HG02943 (cell line): ENCODE data around the gene MTHFR.

Experiments
- ATAC-seq: cut with Tn5 transposase; IDR thresholded peaks from one replicate; pipeline ENCODE4 v1.9.1; 2021; ENCODE audit warnings: mild to moderate bottlenecking, low read depth, moderate library complexity; ENCODE audit not compliant: unreplicated experiment

MTHFR gene

DNA sequence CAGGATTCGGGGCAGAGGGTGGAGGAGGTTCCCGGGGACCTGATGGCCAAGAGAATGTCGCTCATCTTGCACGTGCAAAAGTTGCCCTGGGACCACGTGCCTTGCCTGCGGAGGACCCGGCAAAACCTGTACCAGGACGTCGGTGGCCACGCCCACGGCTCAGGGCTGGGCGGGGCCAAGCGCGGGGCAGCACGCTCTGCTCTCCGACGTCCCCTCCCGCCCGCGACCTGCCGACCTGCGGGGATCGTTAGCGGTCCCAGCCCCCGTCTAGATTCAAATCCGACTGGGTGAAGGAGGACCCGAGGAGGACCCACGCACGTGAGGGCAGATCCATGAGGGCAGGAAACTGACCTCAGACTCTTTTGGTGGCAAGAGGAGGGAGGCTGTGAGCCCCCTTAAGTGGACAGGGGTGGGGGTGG, 43.8 kb downstream of the MTHFR start, which contains the start of gene C1orf167:
C1orf167 (plus strand) TSS at position 206 of the 419 bp plus-strand sequence. CDS start 2,208 bp downstream, outside the sequence.
- no peak for ATAC-seq

DNA sequence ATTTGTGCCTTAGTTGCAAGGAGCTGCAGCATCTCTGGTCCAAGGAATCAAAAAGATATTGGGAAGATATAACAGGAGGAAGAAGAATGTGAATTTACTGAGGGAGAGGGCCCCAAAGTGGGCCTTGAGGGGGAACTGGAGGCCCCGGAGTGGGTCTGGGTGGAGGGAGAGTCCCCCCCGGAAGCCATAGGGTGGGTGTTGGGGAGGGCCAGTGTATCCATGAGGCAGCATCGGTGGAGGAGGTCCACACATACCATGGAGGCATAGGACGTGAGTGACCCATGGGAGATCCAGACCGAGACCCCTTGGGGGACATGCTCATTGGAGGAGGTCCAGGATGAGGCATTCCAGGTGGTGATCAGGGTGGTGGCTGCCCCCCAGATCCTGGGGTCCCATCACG, 44.5 kb downstream of the MTHFR start:
- ATAC-seq, result no peak

DNA sequence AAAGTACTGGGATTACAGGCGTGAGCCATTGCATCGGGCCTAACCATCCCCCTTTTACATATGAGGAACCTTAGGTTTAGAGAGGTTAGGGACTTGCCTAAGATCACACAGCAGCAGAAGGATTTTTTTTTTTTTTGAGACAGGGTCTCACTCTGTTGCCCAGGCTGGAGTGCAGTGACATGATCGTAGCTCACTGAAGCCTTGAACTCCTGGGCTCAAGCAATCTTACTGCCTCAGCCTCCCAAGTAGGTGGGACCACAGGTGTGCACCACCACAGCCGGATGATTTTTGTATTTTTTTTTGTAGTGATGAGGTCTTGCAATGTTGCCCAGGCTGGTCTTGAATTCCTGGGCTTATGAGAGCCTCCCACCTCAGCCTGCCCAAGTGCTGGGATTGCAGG, 46.0 kb downstream of the MTHFR start:
- no peak for ATAC-seq

DNA sequence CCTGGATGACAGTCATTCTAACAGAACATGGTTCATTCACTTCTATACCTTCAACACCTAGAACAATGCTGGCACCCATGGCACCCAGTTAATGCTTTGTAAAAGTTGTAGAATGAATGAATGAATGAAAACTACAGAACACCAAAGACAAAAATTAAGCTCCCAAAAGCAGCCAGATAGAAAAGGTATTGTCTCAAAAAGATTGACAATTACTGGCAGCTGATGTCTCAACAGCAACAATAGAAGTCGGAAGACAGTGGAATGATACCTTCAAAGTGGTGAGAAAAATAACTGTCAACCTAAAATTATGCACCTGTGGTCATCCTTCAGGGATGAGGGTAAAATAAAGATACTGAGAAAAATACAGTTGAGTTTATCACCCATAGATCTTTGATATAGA, 48.7 kb downstream of the MTHFR start:
- ATAC-seq, result no peak

DNA sequence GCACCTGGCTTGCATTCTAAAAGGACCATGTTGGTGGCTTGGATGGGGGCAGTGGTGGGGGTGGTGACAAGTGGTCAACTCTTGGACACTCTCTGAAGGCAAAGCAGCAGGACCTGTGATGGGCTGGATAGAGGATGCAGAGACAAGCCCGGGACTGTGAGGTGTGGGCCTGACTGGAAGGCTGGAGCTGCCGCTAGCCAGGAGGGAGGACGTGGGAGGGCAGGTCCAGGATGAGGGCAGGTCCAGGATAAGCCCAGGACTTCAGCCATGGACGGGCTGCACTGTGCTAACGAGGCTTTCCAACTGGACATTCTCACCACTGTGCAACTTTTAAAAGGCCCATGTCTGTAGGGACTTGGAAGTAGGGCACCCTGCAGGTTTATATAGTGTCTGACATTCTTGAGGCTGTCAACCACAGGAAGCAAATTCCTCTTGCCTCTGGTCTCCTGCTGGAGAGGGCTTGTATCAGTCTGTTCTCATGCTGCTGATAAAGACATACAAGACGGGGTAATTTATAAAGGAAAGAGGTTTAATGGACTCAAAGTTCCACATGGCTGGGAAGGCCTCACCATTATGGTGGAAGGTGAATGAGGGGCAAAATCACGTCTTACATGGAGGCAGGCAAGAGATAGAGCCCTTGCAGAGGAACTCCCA, 52.1 kb downstream of the MTHFR start:
- ATAC-seq, result no peak

DNA sequence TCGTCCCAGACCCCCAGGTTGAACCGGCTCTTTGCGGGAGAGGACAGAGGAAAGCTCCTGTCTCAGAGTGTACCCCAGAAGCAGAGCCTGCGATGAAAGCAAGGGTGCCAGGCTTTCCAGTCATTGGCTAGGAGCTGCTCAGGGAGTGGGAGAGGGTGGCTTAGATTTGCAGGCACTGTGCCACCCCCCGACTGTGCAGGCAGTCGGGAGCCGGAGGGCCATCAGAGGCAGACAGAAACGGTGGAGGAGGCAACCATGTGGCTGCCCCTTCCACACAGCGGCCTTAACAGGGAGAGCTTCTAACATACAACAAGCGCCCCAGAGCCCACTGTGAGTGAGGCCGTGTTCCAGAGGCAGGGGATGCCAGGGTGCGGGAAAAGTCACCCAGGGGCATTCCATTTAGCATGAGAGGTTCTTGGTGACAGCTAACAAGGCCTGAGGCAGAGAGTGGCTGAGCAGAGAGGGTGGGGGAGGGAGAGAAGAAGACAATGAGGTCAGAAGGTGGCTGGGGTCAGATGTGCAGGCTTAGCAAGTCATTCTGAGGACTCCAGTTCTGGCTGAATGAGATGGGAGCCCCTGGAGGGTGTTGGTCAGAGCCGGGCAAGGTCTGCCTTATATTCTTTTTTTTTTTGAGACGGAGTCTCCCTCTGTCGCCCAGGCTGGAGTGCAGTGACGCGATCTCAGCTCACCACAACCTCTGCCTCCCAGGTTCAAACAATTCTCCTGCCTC, 53.2 kb downstream of the MTHFR start:
- no peak for ATAC-seq

DNA sequence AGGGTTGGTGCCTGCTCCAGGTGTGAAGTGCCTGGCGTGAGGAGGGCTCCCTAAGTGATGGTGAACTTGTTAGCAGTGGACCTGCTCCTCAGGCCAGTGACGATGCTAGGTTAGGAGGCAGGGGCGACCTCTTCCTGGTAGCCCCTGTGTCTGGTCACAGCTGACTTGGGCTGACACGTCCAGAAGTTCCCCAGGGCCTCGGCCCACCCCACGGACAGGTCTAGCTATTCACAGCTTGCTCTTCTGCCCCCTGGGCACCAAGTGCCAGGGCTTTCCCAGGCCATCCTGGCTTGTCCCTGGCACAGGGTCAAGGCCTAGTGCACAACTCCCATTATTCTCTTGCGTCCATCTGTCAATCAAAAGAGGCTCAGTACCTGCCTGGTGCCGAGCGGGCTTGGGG, 54.7 kb downstream of the MTHFR start:
- no peak for ATAC-seq

DNA sequence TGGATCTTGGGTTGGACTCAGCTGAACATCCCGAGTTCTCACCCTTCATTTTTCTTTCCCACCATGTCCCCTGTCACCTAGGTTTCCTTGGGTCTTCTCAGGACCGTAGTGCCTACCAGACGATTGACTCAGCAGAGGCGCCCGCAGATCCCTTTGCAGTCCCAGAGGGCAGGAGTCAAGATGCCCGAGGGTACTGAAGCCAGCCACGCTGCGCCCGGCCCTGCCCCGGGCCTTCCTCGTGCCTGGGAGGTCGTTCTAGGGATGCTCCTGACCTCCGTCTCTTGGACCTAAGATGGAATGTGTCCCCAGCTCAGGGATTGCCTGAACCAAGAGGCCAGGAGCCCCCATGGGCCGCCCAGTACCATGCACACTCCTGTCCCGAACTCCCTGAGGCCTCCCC, 55.8 kb downstream of the MTHFR start:
- no peak for ATAC-seq

DNA sequence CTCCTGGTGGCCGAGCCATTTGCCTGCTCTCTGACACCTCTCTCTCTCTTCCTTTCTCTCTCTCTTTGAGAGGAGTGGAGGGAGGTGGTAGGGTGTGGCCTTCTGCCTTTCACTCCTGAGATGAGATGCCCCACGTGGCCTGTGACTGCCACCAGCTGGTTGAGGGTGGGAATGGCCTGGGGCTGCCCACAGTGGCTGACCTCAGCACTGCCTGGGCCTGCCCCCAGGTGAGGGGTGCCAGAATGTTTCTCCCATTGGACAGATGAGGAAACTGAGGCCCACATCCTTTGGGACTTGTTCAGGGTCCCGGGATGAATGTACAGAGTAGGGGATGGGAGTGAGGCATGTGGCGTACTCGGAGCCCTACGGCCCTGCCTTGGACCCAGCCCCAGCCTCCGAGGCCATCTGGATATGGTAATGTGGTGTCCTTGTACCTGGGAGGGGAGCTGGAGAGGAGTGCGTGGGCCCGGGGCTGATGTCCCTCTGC, 56.5 kb downstream of the MTHFR start:
- no peak for ATAC-seq

DNA sequence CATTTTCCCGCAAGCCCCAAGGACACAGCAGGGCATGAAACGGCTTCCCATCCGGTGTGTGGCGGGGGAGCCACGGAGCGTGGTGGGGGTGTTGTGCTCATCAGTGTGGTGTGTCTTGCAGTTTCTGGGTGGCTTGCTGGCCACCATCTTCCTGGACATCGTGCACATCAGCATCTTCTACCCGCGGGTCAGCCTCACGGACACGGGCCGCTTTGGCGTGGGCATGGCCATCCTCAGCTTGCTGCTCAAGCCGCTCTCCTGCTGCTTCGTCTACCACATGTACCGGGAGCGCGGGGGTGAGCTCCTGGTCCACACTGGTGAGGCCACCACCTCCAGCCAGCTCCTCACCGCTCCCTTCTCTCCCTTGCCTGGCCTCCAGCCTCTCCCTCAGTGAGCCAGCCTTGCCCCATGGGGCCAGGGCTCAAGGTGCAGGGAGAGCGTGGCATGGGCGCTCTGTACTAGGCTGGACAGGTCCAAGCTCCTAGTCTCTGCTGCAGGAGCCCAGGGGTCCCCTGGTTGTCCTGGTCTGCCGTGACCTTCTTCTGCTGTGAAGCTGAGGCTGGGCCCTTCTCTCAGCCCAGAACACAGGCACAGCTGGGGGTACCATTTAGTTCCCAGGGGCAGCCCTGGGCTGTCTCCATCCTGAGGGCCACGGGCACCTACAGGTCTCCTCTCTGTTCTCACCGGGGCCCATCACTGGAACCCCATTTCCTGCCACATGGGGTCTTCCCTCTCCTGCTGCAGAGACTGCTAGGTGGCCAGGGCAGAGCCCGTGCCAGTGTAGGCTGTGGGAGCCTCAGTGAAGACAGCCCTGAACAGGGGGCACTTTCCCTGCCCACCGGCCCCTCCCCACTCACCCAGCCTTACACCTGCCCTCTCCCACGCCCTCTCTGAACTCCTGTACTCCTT, 57.2 kb downstream of the MTHFR start:
- ATAC-seq, result no peak

DNA sequence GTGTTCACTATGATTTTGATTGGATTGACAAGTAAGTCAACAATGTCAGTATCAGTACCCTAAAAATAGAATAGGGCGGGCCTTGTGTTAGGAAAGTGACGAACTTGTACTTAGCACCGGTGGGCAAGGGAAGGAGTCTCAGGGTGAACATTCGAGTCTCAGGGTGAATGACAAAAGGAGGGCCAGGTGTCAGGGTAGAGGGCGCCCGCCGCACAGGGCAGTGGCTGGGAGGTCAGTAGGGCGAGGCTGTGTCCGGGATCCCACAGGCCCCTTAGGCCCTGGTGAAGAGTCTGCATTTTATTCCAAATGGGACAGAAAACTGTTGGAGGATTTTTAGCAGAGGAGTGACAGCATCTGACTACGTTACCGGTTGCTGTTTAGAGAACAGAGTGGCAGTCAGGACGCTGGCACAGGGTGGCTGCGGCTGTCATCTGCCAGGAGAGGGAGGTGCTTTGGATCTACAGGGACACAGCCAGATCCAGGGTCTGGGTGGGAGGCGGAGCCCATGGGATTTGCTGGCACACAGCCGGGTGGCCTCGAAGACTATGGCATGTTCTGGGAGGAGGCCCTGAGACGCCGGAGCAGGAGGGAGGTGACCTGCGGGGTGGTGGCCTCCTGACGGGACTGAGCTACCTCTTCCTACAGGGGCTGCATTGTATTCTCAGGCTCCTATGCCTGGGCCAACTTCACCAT, 58.8 kb downstream of the MTHFR start:
- ATAC-seq, result no peak

DNA sequence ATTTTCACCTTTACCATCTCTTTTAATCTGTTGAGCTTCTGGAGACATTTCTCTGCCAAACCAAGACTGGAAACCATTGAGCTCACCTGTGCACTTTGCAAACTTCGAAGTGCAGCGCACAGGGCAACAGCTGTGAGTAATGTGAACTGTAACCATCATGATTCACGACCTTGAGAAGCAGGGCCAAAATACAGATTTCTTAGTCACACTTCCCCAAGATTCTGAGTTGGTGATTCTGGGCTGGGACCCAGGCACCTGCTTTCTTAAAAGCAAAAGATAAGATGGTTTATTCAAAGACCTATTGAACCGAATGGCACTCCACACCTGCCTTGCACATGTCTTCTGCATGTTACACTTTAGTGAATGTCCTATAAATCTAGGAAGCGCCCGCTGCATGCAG, 59.7 kb downstream of the MTHFR start:
- ATAC-seq, result no peak

DNA sequence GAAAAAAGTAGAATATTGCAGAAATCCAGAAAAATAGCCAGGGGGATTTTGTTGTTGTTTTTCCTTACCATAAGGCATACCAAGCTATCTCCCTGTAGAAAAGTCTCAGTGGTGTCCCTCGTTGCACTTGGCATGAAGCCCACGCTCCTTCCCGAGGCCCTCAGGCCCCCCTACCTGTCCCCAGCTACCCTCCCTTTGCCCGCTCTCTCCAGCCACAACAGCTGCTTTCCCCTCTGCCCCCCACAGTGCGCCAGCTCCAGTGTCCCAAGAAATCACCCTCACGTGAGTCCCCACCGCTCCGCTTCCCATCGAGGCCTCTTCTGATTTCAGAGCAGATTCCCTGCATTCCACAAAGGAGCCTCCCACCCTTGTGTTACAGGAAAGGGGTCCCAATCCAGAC, 61.5 kb downstream of the MTHFR start:
- ATAC-seq, result no peak

DNA sequence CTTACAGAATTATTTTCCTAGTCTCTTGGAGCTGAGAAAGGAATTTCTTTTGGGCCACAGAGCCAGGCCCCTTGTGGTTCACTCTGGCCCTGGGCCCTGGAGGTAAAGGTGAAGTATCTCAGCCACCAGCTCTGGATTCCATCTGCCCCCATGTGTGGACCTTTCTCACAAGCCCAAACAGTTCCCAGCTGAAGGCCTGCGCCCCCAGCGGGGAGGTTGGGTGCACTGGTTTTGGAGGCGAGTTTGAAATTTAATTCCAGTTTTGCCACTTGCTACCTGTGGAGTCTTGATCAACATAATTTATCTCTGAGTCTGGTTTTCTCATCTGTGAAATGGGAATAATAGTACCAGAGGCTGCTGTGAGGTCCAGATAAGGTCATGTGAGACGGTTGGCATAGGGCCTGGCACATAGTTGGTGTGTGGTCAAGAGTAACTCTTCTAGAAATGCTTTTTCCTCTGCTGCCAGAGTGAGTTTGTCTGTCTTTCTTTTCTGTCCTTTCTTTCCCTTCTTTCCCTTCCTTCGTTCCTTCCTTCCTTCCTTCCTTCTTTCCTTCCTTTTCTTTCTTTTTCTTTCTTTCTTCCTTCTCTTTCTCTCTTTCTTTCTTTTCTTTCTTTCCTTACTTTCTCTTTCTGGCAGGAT, 63.7 kb downstream of the MTHFR start:
- no peak for ATAC-seq

DNA sequence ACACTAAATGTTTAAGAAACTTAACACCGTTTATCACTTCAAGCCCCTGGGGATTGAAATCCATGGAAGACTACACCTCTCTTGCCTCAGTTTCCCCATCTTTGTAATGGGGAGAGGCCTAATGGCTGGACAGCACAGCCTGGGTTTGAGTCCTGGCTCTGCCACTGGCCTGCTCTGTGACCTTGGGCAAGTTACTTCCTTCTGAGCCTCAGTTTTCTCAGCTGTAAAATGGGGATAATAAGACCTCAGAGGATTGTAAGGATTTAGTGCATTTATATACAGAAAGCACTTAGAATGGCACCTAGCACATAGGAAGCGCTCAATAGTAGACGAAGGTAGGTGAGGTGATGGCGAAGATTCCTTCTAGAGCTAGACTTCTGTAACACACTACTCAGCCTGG, 64.3 kb downstream of the MTHFR start:
- ATAC-seq, result no peak

DNA sequence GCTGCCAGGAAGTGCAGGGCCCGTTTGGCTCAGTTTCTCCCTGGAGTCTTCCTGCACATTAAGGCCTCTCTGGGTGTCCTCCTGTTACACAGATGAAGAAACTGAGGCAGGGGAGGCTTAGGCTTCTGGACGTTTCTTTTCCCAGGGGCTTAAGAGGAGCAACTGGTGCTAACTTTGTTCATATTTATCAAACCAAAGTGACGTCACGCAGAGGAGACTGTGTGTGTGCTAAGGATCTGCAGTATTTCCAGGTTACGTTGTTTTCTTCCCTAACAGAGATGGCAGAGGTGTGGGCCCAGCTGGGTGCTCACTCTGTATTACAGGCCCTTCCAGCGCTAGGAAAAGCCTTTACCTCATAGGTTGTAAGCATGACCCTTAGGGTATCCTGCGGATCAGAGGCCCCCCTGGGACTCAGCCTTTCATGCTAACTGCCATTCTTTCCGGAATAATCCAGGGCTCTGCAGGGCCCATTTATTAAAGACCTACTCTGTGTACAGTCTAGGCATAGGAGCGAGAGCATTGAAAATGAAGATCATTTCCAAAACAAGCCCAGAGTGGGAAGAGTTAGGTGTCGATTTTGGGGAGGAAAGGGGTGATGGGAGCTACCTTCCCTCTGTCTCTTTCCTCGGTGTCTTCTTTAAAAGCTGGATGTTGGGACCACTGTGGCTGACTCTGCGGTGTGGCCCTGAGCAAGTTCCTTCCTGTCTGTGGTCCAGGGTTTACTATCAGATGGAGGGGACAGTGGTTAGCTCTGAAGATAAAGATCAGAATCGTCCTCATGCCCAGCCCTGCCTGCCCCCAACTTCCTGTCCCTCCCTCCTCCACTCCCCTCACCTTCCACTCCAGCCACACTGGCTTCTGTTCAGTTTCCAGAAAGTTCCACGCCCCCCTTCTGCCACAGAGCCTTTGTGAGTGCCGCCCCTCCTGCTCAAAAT, 65.2 kb downstream of the MTHFR start:
- no peak for ATAC-seq

DNA sequence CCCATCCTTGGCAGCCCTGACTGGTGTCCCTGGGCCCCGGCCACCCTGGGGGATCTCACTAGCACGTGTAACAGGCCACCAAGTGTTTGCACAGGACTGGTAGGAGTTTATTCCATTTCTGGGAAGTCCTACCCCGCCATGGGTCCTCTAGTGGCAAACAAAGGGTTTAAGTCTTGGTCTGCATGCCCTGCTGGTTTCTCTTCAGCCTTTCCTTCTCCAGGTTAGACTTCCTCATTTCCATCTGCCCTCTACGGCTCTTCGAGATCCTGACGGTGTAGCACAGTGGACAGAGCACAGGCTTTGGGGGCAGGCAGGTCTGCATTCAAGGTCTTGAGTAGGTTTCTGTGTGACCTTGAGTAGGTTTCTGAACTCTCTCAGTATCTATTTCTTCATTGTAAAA, 67.0 kb downstream of the MTHFR start:
- no peak for ATAC-seq

DNA sequence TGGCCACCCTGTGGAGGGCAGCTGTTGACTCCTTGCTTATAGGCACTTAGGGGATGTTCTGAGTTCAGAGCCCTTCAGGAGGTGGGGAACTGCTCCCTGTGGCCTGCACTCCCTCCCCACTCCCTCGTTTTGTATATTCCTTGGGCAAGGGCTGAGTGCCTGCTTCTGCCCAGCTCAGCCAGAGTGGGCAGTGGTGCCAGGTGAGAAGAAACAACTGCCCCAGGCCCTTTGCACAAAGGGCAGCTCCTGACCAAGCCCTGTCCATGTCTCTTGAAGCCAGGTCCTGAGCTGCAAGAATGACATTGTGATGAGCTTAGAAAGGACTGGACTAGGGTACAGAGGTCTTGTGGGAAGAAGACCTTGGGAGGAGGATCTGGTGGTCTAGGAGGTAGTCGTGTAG, 67.7 kb downstream of the MTHFR start:
- ATAC-seq, result no peak
